Hepatocyte (in vitro differentiated cells): ENCODE measurements around the gene BRD4.

ENCODE experiments used
- CTCF ChIP-seq: fragments of 200-600 bp; sonication (generic); IDR thresholded peaks from 2 replicates; pipeline ENCODE4 v1.5.1; 2016; ENCODE audit warnings: antibody characterized with exemption, mild to moderate bottlenecking; ENCODE audit not compliant: poor library complexity
- EZH2 ChIP-seq: fragments of 200-600 bp; sonication (generic); IDR thresholded peaks from 2 replicates; pipeline ENCODE4 v1.6.1; 2016; ENCODE audit warnings: antibody characterized with exemption, mild to moderate bottlenecking, borderline replicate concordance

DNA sequence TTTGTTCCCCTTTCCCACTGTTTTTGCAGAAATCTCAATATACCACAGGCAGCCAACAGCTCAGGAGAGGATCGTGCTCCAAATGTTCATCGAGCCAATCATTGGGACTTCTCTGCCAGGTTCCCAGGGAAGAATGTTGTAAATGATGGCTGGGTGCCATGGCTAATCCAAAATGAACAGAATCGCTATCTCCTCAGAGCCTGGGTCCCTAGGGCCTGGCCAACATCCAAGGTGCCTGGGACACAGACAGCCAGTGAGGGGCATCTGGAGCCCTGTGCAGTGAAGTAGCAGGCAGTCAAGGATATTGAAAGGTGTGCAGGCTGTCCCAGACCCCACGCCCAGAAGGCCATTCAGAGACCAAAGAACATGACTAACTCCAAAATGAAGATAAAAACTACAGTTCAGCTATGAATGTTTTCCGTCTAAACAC lies 37.8 kb downstream of the BRD4 start:
- no peak for TF ChIP-seq CTCF
- TF ChIP-seq EZH2, result no peak
